B cell (primary cell): Measurements from ENCODE around the gene ECHDC3. TPM values are rescaled to one million over a fixed set of nuclear protein-coding genes. Genes with fewer than 3 reads are reported as not detected.

Source experiments
- ATAC-seq: fragments of 200-7000 bp; cut with Tn5 transposase; one replicate; pipeline ENCODE4 v1.10.0; 2021; ENCODE audit warnings: low read depth, mild to moderate bottlenecking, moderate number of reproducible peaks, moderate library complexity
- CTCF ChIA-PET: fragments of 350-600 bp; sonication (Branson Sonifier 250); formaldehyde crosslinking; loops from one replicate; lab custom pipeline; 2021; ENCODE audit warnings: antibody characterized with exemption, inconsistent platforms; lab: Charles Lee
- POLR2A ChIA-PET: fragments of 350-600 bp; sonication (Branson Sonifier 250); formaldehyde crosslinking; loops from one replicate; lab custom pipeline; 2021; ENCODE audit warnings: antibody characterized with exemption; lab: Charles Lee
- DNase-seq: peaks from one replicate; pipeline ENCODE4 v3.0.0; 2013
- H2AFZ ChIP-seq: 2 replicates; pipeline ENCODE4 v1.6.1; 2012; ENCODE audit warnings: mild to moderate bottlenecking, low read depth, low read length; ENCODE audit not compliant: insufficient read depth, poor library complexity, severe bottlenecking
- H3K27ac ChIP-seq, 2 donors: 1 replicate in 1 of 2; 2 replicates in 1 of 2; pipeline ENCODE4 v1.5.1; 2012 to 2013; ENCODE audit warnings: low read length in 2 of 2, mild to moderate bottlenecking in 2 of 2, moderate library complexity in 1 of 2
- H3K27me3 ChIP-seq, 4 experiments: fragments of 200-600 bp in 1 of 4; sonication (generic) in 1 of 4; replicated peaks in 1 of 4; 1 replicate in 2 of 4; 2 replicates in 2 of 4; pipeline versions ENCODE4 v1.6.1 to v1.7.0; 2013 to 2016; ENCODE audit warnings: low read length in 3 of 4, mild to moderate bottlenecking in 2 of 4, mixed read lengths in 1 of 4, moderate library complexity in 1 of 4; ENCODE audit not compliant: insufficient read depth in 4 of 4, control insufficient read depth in 3 of 4; ENCODE audit errors: control extremely low read depth in 1 of 4
- H3K36me3 ChIP-seq, 2 experiments: replicated peaks in 1 of 2; 1 replicate in 1 of 2; 2 replicates in 1 of 2; pipeline versions ENCODE4 v1.6.1 to v1.7.1; 2013; ENCODE audit warnings: low read length in 1 of 2; ENCODE audit not compliant: insufficient read depth in 2 of 2, control insufficient read depth in 1 of 2; ENCODE audit errors: control extremely low read depth in 1 of 2, extremely low read depth in 1 of 2
- H3K4me1 ChIP-seq, 2 donors: fragments of 200-600 bp in 1 of 2; sonication (generic) in 1 of 2; 1 replicate in 1 of 2; 2 replicates in 1 of 2; pipeline versions ENCODE4 v1.5.1 to v1.6.1; 2013 to 2017; ENCODE audit warnings: low read length in 2 of 2; ENCODE audit not compliant: control insufficient read depth in 2 of 2, insufficient read depth in 2 of 2
- H3K4me2 ChIP-seq: replicated peaks from 2 replicates; pipeline ENCODE3; 2012; ENCODE audit warnings: mild to moderate bottlenecking, low read depth, low read length; ENCODE audit not compliant: poor library complexity, severe bottlenecking
- H3K4me3 ChIP-seq, 5 experiments: fragments of 200-600 bp in 1 of 5; sonication (generic) in 1 of 5; 1 replicate in 3 of 5; 2 replicates in 2 of 5; pipeline versions ENCODE4 v1.5.1 to v1.7.0; 2011 to 2016; ENCODE audit warnings: low read length in 4 of 5, mild to moderate bottlenecking in 4 of 5, low read depth in 2 of 5, control low read depth in 1 of 5, moderate library complexity in 1 of 5; ENCODE audit not compliant: insufficient read depth in 1 of 5; ENCODE audit errors: control extremely low read depth in 1 of 5, extremely low read depth in 1 of 5
- H3K79me2 ChIP-seq: fragments of 200-600 bp; sonication (generic); one replicate; pipeline ENCODE4 v1.6.0; 2016; ENCODE audit warnings: low read length; ENCODE audit not compliant: control insufficient read depth, insufficient read depth
- H3K9ac ChIP-seq: fragments of 200-600 bp; sonication (generic); 2 replicates; pipeline ENCODE4 v1.6.1; 2017; ENCODE audit warnings: mild to moderate bottlenecking, low read length, moderate library complexity
- H3K9me3 ChIP-seq, 3 donors: one replicate each; pipeline versions ENCODE4 v1.6.1 to v1.7.1; 2013; ENCODE audit warnings: low read length in 2 of 3; ENCODE audit not compliant: control insufficient read depth in 2 of 3, insufficient read depth in 1 of 3; ENCODE audit errors: control extremely low read depth in 1 of 3
- H4K20me1 ChIP-seq: 2 replicates; pipeline ENCODE4 v1.6.0; 2012; ENCODE audit warnings: mild to moderate bottlenecking, low read length; ENCODE audit not compliant: insufficient read depth, control insufficient read depth, poor library complexity, severe bottlenecking
- H3K27ac Mint-ChIP-seq: one replicate; pipeline ENCODE4 v1.8.0; 2021; ENCODE audit warnings: mixed read lengths
- H3K27me3 Mint-ChIP-seq: one replicate; pipeline ENCODE4 v1.8.0; 2021; ENCODE audit warnings: mixed read lengths
- H3K4me1 Mint-ChIP-seq: one replicate; pipeline ENCODE4 v1.8.0; 2021; ENCODE audit warnings: mixed read lengths
- H3K4me3 Mint-ChIP-seq: one replicate; pipeline ENCODE4 v1.8.0; 2021; ENCODE audit warnings: mixed read lengths
- H3K9me3 Mint-ChIP-seq: one replicate; pipeline ENCODE4 v1.8.0; 2022; ENCODE audit warnings: mixed read lengths; ENCODE audit not compliant: insufficient read depth
- CTCF ChIP-seq: fragments of 200-600 bp; IDR thresholded peaks from one replicate; pipeline ENCODE4 v1.8.0; 2022; ENCODE audit warnings: antibody characterized with exemption, mild to moderate bottlenecking
- EZH2 ChIP-seq: IDR thresholded peaks from 2 replicates; pipeline ENCODE4 v1.6.1; 2012; ENCODE audit warnings: borderline replicate concordance, low read depth, mild to moderate bottlenecking, moderate library complexity, low read length; ENCODE audit not compliant: insufficient read depth, poor library complexity, severe bottlenecking
- WGBS: methylation state at CpG from one replicate; pipeline ENCODE4 v1.1.5; 2013; ENCODE audit warnings: missing lambda C conversion rate; ENCODE audit not compliant: insufficient coverage; 5-methylcytosine and 5-hydroxymethylcytosine counted together
- intact Hi-C: fragments of 100-400 bp; cut with micrococcal nuclease; formaldehyde crosslinking; loops from one replicate; pipeline ENCODE4 v1.10.0; 2022
- polyA plus RNA-seq: library from polyadenylated mRNA; depleted of rRNA; stranded (reverse); fragments of >200 nt; gene quantifications from 2 replicates; pipeline ENCODE4 v1.2.3, GENCODE V29; 2012
- total RNA-seq, 2 donors: library from RNA; stranded (reverse); fragments of 120-200 nt in 1 of 2; gene quantifications; 1 replicate in 1 of 2; 2 replicates in 1 of 2; pipeline versions ENCODE4 v1.2.3 to v1.2.4, GENCODE V29; 2013 to 2022

Gene ECHDC3
- total and polyA plus RNA-seq, 2 donors (not counting 1 experiment from before 2014, with no cell fraction given) = 3.9 to 9.6 TPM

- TF ChIP-seq EZH2 (no peak), CTCF (no peak)
- DNase-seq (no peak), ATAC-seq (no peak)
- Mint-ChIP-seq H3K9me3 (no peaks in the 10 kb centered on the region), H3K27ac (no peak overlapping the region), H3K27me3 (no peaks in the 10 kb centered on the region), H3K4me3 (peak overlapping the region; percentile 71), H3K4me1 (peaks cover 9% of the 10 kb centered on the region)
- Histone ChIP-seq H2AFZ (no peak overlapping the region), H3K9me3 (peaks cover 0 to 3% (median 0%) of the 10 kb centered on the region in 3 donors), H3K4me1 (peaks cover 5 to 13% of the 10 kb centered on the region in 2 donors), H3K27me3 (no peaks in the 10 kb centered on the region), H3K79me2 (no peaks in the 10 kb centered on the region), H3K27ac (no peak overlapping the region), H3K36me3 (no peaks in the 10 kb centered on the region), H3K4me2 (no peak overlapping the region), H3K4me3 (no peak overlapping the region), H4K20me1 (no peaks in the 10 kb centered on the region), H3K9ac (no peak overlapping the region)
- POLR2A ChIA-PET = no interaction called here
- 82% methylated on average over 6 of the region's 9 CpGs for WGBS
- CTCF ChIA-PET = interaction anchor here (1.6 to 2.4 kb wide), 2 partner anchors 14 kb away, joined by 4 to 11 read pairs; no protein-coding TSS in a partner anchor
- intact Hi-C loops = no loop called here
These were observed 1.5 kb downstream of the ECHDC3 start for GRCh38 chr10:11743461-11744338.

GRCh38 chr10:11745045-11745444, 2.9 kb downstream of the ECHDC3 start:
- Histone ChIP-seq H3K4me2 (no peak overlapping the region), H3K27ac (no peak overlapping the region), H3K9me3 (no peaks in the 10 kb centered on the region), H3K9ac (no peak overlapping the region), H3K79me2 (no peaks in the 10 kb centered on the region), H3K4me1 (peaks cover 5 to 13% of the 10 kb centered on the region in 2 donors), H4K20me1 (no peaks in the 10 kb centered on the region), H2AFZ (no peak overlapping the region), H3K4me3 (no peak overlapping the region), H3K27me3 (no peaks in the 10 kb centered on the region), H3K36me3 (no peaks in the 10 kb centered on the region)
- intact Hi-C loops = no loop called here
- H3K4me1 Mint-ChIP-seq = peaks cover 9% of the 10 kb centered on the region
- 75% methylated on average over 4 of the region's 6 CpGs for WGBS
- H3K4me3 Mint-ChIP-seq = no peak overlapping the region
- TF ChIP-seq EZH2 (no peak), CTCF (no peak)
- H3K27ac Mint-ChIP-seq = no peak overlapping the region
- ATAC-seq (no peak), DNase-seq (no peak)
- CTCF ChIA-PET = interaction anchor here (2.4 kb wide), 1 partner anchor 12 kb away, joined by 11 read pairs; no protein-coding TSS in a partner anchor
- POLR2A ChIA-PET = no interaction called here
- H3K9me3 Mint-ChIP-seq = no peaks in the 10 kb centered on the region
- no peaks in the 10 kb centered on the region for H3K27me3 Mint-ChIP-seq
